GM12875 (cell line): ENCODE measurements around the gene SPON2.

Experiments
- H3K4me3 ChIP-seq: one replicate; pipeline ENCODE4 v1.5.1; 2011; ENCODE audit warnings: low read depth, low read length, control low read depth
- TF ChIP-seq, protein P1 (sequence below): IDR thresholded peaks from 2 replicates; pipeline ENCODE4 v1.5.1; 2011; ENCODE audit warnings: low read depth, mild to moderate bottlenecking, control low read depth, inconsistent platforms, low read length, moderate library complexity, borderline replicate concordance; ENCODE audit not compliant: insufficient read depth

The SPON2 gene

DNA sequence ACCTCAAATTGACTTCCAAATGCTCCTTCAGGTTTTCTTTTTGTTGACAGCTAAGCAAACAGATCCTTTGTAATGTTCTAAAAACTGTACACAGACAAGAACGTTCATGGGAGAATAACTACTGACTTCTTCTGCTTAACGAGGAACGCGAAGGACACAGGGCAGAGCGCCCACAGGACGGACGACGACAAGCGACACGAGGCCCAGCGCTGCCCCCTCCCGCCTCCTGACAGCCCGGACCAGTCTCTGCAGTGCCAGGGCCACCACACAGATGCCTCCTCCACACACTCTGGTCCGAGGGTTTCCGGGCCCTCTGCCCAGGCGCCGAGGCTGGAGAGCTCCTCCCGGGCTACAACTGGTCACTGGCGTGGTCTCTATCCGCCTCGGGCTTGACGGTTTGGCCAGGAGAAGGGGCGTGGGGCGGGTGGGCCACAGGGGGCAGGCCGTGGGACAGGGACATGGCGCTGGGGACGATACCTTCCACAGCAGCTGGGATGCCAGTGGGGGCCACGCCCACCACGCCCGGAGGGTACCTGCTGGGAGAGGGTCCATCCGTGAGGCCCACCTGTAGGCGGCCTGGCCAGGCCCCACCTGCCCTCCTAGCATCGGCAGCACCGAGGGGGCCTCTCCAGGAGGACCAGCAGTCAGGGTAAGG lies 39.6 kb upstream of the SPON2 start:
- TF ChIP-seq, protein P1, sequence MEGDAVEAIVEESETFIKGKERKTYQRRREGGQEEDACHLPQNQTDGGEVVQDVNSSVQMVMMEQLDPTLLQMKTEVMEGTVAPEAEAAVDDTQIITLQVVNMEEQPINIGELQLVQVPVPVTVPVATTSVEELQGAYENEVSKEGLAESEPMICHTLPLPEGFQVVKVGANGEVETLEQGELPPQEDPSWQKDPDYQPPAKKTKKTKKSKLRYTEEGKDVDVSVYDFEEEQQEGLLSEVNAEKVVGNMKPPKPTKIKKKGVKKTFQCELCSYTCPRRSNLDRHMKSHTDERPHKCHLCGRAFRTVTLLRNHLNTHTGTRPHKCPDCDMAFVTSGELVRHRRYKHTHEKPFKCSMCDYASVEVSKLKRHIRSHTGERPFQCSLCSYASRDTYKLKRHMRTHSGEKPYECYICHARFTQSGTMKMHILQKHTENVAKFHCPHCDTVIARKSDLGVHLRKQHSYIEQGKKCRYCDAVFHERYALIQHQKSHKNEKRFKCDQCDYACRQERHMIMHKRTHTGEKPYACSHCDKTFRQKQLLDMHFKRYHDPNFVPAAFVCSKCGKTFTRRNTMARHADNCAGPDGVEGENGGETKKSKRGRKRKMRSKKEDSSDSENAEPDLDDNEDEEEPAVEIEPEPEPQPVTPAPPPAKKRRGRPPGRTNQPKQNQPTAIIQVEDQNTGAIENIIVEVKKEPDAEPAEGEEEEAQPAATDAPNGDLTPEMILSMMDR = no peak
- no peak overlapping the region for H3K4me3 ChIP-seq

DNA sequence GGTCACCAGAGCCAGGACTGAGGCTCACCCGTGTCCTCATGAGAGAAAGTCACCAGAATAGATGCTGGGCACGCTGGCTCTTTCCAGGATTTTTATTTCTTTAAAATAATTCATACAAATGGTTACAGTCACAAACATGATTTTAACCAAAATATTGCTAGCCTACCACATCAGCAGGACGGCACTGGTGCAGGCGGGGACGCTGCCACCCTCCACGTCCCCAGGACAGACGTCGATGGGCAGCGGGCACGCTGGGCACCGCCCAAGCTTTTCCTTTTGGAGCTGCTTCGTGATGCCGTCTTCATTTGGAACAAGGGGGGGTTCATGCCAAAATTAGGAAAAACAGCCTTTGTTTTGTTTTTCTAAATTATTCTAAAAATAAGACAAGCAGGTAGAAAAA lies 39.0 kb upstream of the SPON2 start:
- no peak overlapping the region for H3K4me3 ChIP-seq
- TF ChIP-seq, protein P1 = no peak

DNA sequence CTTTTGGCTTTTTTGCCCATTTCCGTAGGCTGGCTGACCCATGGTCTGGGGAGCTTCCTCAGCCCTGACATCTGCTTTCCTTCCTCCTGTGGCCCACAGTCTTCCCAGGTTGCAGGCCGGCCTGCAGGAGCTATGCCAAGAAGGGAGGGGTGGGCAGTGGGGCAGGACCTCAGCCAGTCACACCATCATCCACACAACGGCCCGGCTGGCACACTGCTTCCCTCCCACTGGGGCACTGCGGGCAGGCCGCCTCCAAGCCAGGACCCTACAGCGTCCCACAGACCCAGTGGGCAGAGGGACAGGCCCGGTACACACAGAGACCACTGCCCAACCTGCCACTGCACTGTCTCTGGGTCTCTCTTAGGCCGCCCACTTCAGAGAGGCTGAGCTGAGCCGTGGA lies 38.6 kb upstream of the SPON2 start:
- TF ChIP-seq, protein P1 = no peak
- no peak overlapping the region for H3K4me3 ChIP-seq

DNA sequence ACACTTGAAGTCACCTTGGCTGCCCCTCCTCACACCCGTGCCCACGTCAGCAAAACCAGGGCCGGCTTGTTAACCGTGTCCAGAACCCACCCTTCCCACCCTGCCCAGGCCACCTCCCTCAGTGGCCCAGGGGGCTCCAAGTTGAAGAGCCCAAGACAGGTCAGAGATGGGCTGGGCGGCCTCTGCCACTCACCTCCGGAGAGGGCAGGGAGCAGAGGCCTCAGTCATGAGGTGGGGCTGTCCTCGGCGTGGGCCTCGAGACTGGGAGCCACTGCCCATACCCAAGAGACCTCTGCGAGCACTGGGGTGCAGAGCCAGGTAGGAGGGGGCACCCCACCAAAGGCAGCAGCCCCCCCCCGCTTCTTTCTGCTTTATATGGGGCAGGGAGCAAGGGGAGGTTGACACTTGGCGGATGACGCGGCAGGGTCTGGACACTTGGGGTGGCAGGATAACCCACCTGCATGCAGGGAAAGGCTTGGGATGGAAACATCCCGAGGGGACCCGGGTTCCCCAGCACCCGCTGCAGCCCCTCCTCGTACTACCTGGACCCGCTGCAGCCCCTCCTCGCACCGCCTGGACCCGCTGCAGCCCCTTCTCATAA lies 38.0 kb upstream of the SPON2 start:
- TF ChIP-seq, protein P1 = no peak
- no peak overlapping the region for H3K4me3 ChIP-seq

DNA sequence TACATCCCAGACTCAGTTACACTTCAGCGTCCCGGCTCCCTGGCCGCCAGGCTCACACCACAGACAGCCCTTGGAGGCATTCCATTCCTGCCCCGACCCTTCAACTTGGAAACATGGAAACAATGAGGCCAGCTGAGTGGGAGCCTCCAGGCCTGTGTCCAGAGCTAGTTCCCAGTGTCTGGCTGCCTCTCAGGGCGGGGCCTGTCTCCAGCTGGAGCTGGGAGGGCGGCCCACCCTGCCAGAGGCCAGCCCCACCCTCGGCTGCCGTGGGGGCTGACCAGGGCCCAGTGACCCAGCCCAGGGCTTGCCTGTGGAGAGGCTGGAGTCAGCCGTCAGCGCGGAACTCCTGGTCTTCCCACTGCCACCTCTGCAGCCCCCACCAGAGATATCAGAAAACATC lies 37.4 kb upstream of the SPON2 start:
- TF ChIP-seq, protein P1 = no peak
- no peak overlapping the region for H3K4me3 ChIP-seq

DNA sequence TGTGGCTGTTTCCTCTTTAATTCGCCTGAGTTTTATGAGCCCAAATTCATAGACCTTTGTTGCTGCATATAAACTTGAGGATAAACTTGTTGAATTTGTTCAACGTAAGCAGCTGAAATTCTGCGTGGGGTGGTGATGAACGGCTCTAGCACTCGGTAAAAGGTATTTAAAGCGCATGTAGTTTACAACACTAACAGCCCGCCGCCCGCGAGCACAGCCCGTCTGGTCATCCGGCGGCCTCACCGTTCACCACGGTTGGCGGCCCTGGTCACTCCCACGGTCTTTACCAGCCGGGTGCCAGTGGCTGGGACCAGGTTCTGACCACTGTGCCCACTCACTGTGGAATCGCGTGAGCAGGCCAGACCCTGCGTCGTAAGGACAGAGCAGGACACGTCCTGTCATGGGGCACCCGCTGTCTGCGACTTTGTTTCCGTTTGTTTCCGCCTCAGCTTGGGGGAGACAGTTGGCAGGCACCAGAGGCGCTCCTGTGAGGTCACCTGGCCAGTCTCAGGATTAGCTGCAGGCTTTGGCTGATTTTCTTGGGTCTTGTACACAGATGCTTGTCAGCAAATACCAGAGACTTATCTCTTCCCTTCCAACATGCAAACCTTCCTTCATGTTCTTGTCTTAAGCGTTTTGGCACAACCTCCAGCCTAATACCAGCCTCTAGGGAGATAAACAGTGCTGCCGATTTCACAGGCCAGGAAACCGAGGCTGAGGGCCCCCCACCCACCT lies 36.8 kb upstream of the SPON2 start:
- TF ChIP-seq, protein P1 = no peak
- no peak overlapping the region for H3K4me3 ChIP-seq

DNA sequence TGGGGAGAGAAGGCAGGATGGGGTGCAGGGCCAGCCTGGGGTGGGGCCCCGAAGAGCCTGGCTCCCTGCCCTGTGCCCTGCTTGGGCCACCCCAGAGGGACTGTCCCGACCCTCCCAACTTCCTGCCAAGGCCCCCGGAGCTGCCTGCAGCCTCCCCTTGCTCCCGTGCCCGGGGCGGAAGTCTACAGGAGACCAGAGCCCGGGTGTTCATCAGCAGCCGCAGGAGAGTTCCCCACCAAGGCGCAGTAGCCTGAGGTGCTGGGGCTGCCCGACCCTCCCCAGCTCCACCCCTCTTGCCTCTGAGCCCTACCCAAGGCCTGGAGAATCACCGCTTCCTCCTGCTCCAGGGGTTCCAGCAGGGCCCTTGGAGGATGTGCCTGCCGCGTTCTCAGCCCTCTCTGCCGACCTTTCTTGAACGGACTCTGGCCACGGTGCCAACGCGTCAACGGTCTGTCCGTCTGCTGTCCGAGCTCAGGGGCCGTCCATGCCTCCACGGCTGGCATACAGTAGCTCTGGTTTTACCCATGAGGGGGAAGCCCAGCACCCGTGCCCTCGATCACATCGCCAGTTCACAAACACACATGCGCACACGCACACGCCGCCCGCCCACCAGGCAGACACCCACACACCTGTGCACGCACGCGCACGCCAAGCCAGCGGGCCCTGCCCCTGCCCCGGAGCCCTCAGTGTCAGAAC lies 36.0 kb upstream of the SPON2 start:
- TF ChIP-seq, protein P1 = no peak
- no peak overlapping the region for H3K4me3 ChIP-seq
